Neuronal stem cell (in vitro differentiated cells): ENCODE measurements around the gene PKDREJ.

Source experiments
- DNase-seq: peaks from one replicate; pipeline ENCODE4 v3.0.0-alpha.2; 2013; ENCODE audit warnings: low spot score
- H2AFZ ChIP-seq: one replicate; pipeline ENCODE4 v1.6.1; 2013; ENCODE audit warnings: mild to moderate bottlenecking, low read length, inconsistent platforms
- H2AK5ac ChIP-seq: 2 replicates; pipeline ENCODE4 v1.6.1; 2013; ENCODE audit warnings: low read depth, mild to moderate bottlenecking, inconsistent platforms, low read length, moderate library complexity, mixed read lengths
- H2BK120ac ChIP-seq: 2 replicates; pipeline ENCODE4 v1.6.1; 2013; ENCODE audit warnings: low read depth, mild to moderate bottlenecking, inconsistent platforms, low read length, moderate library complexity, mixed read lengths
- H2BK12ac ChIP-seq: one replicate; pipeline ENCODE4 v1.6.1; 2013; ENCODE audit warnings: low read length, inconsistent platforms
- H2BK15ac ChIP-seq: 2 replicates; pipeline ENCODE4 v1.6.1; 2013; ENCODE audit warnings: mild to moderate bottlenecking, low read length, inconsistent platforms, mixed read lengths
- H2BK5ac ChIP-seq: one replicate; pipeline ENCODE4 v1.6.1; 2013; ENCODE audit warnings: inconsistent platforms, mild to moderate bottlenecking, low read length, moderate library complexity
- H3K14ac ChIP-seq: one replicate; pipeline ENCODE4 v1.6.1; 2013; ENCODE audit warnings: low read length, inconsistent platforms
- H3K18ac ChIP-seq: 2 replicates; pipeline ENCODE4 v1.6.1; 2013; ENCODE audit warnings: low read length, inconsistent platforms
- H3K23ac ChIP-seq: 2 replicates; pipeline ENCODE4 v1.6.1; 2013; ENCODE audit warnings: low read depth, mild to moderate bottlenecking, mixed read lengths, low read length, inconsistent platforms; ENCODE audit not compliant: poor library complexity
- H3K27ac ChIP-seq: replicated peaks from 3 replicates; pipeline ENCODE4 v1.5.1; 2013; ENCODE audit warnings: low read length, inconsistent platforms
- H3K27me3 ChIP-seq, 3 experiments: 2 replicates each; pipeline ENCODE4 v1.6.1; 2013; ENCODE audit warnings: low read length in 3 of 3, mild to moderate bottlenecking in 2 of 3, inconsistent platforms in 1 of 3, low read depth in 1 of 3, mixed read lengths in 1 of 3, moderate library complexity in 1 of 3; ENCODE audit not compliant: control insufficient read depth in 3 of 3, insufficient read depth in 3 of 3
- H3K36me3 ChIP-seq, 2 donors: replicated peaks in 1 of 2; 2 replicates each; pipeline ENCODE4 v1.6.1; 2013; ENCODE audit warnings: low read length in 2 of 2; ENCODE audit not compliant: control insufficient read depth in 2 of 2, insufficient read depth in 2 of 2
- H3K4ac ChIP-seq: 2 replicates; pipeline ENCODE4 v1.6.1; 2013; ENCODE audit warnings: inconsistent platforms, mild to moderate bottlenecking, low read length, moderate library complexity
- H3K4me1 ChIP-seq, 2 donors: 1 replicate in 1 of 2; 2 replicates in 1 of 2; pipeline ENCODE4 v1.6.1; 2013; ENCODE audit warnings: low read length in 2 of 2, low read depth in 1 of 2; ENCODE audit not compliant: control insufficient read depth in 2 of 2, insufficient read depth in 1 of 2
- H3K4me2 ChIP-seq: one replicate; pipeline ENCODE4 v1.6.1; 2013; ENCODE audit warnings: mild to moderate bottlenecking, low read length, inconsistent platforms; ENCODE audit not compliant: insufficient read depth, poor library complexity, severe bottlenecking
- H3K4me3 ChIP-seq, 2 donors: 2 replicates each; pipeline ENCODE4 v1.5.1; 2013; ENCODE audit warnings: low read length in 2 of 2, mild to moderate bottlenecking in 2 of 2, inconsistent platforms in 1 of 2, moderate library complexity in 1 of 2
- H3K79me1 ChIP-seq: one replicate; pipeline ENCODE4 v1.6.1; 2013; ENCODE audit warnings: low read depth, mild to moderate bottlenecking, inconsistent platforms, low read length, moderate library complexity
- H3K9ac ChIP-seq: one replicate; pipeline ENCODE4 v1.6.1; 2013; ENCODE audit warnings: mild to moderate bottlenecking, low read depth, low read length, inconsistent platforms; ENCODE audit not compliant: poor library complexity
- H3K9me3 ChIP-seq, 2 donors: replicated peaks in 1 of 2; 2 replicates each; pipeline versions ENCODE3 to v1.6.1; 2013; ENCODE audit warnings: low read length in 2 of 2, mild to moderate bottlenecking in 2 of 2, inconsistent platforms in 1 of 2, low read depth in 1 of 2, mixed read lengths in 1 of 2, moderate library complexity in 1 of 2; ENCODE audit not compliant: control insufficient read depth in 2 of 2, insufficient read depth in 1 of 2
- H4K8ac ChIP-seq: one replicate; pipeline ENCODE4 v1.6.1; 2013; ENCODE audit warnings: low read depth, mild to moderate bottlenecking, inconsistent platforms, low read length, moderate library complexity
- H4K91ac ChIP-seq: one replicate; pipeline ENCODE4 v1.6.1; 2013; ENCODE audit warnings: low read length, low read depth, mild to moderate bottlenecking, inconsistent platforms; ENCODE audit not compliant: poor library complexity
- WGBS, 2 donors: extraction: QIAGEN DNeasy Blood & Tissue Kit; methylation state at CpG; one replicate each; pipeline ENCODE4 v1.1.7; 2013; ENCODE audit warnings: missing lambda C conversion rate in 2 of 2, mixed read lengths in 1 of 2; ENCODE audit not compliant: insufficient read length in 2 of 2, insufficient replicate concordance in 1 of 2; ENCODE audit errors: extremely low coverage in 2 of 2; 5-methylcytosine and 5-hydroxymethylcytosine counted together

The PKDREJ gene

DNA sequence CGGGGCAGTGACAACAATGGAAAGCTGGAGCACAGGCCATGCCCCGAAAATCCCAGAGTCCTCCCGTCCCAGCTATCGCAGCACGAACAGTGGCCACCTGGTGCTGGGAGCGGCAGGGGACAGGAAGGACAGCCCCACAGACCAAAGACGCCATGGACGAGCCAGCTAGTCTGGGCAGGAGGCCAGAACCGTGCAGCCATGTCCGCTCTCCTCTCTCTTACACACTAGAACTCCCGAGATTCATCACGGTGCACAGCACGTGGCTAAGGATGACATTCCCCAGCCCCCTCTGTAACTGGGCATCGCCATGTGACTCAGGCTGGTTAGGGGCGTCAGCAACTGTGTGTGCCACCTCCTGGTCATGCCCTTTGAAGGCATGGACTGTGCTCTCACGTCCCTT is 17.6 kb downstream of the PKDREJ start:
- Histone ChIP-seq H2BK15ac (no peak overlapping the region), H3K27ac (no peak overlapping the region), H2BK12ac (no peak overlapping the region), H4K91ac (no peak overlapping the region), H3K18ac (no peak overlapping the region), H3K4me2 (no peak overlapping the region), H2AK5ac (no peak overlapping the region), H2BK120ac (no peak overlapping the region), H3K9me3 (no peaks in the 10 kb centered on the region), H3K4me1 (peaks cover 0 to 2% of the 10 kb centered on the region in 2 donors), H2BK5ac (no peak overlapping the region), H3K79me1 (peaks cover 3% of the 10 kb centered on the region), H3K14ac (no peak overlapping the region), H3K23ac (peak overlapping the region; percentile 1), H3K36me3 (peaks cover 2 to 22% of the 10 kb centered on the region in 2 donors), H3K4ac (no peak overlapping the region), H2AFZ (no peak overlapping the region), H3K27me3 (no peaks in the 10 kb centered on the region), H4K8ac (no peak overlapping the region), H3K4me3 (no peak overlapping the region), H3K9ac (no peak overlapping the region)
- no peak for DNase-seq
- WGBS, 2 donors, result no CpG with 5 or more reads among the region's 16 CpGs

DNA sequence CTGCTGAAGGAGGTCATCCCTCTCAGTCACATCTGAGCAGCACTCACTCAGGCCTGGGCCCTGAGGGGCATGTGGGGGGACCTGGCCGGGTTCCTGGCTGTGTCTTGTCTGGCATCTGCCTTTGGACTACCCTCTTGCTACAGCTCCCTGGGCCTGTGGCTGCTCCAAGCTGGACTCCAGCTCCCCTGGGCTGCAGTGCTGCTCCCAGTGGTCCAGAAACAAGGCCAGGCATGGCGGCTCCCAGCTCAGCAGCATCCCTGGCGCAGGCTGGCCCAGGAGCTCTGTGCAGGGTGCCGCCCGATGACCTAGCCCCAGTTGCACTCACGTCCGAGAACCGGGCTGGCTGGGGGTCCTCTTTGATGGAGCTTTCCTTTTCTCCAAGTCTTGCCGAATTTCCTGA is 18.4 kb downstream of the PKDREJ start:
- Histone ChIP-seq H2AFZ (no peak overlapping the region), H2BK12ac (no peak overlapping the region), H2BK15ac (no peak overlapping the region)

DNA sequence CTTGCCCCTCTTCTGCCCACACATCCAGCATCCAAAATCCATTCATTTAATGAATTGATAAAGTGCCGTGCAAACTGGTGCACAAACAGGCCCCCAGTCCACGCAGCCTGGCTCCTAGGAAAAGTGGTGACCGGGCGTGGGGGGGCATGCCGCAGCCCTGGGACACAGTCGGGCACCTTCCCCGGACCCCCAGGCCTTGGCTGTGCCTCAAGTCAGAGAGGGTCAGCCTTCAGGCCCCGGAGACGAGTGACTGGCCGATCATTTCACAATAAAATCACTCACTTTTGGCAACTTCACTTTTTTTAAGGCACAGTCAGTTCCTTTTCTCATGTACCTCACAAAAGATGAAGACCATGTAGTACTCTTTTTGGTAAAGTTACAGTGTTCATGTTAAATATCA is 21.1 kb downstream of the PKDREJ start:
- Histone ChIP-seq H3K4me3 (no peak overlapping the region), H3K79me1 (peaks cover 1% of the 10 kb centered on the region), H2BK15ac (no peak overlapping the region), H2BK5ac (no peak overlapping the region), H3K18ac (no peak overlapping the region), H3K4me1 (no peaks in the 10 kb centered on the region), H4K8ac (no peak overlapping the region), H4K91ac (no peak overlapping the region), H3K14ac (no peak overlapping the region), H3K27ac (no peak overlapping the region), H2AK5ac (no peak overlapping the region), H3K23ac (no peak overlapping the region), H3K9ac (no peak overlapping the region), H3K9me3 (no peaks in the 10 kb centered on the region), H3K4me2 (no peak overlapping the region), H3K4ac (no peak overlapping the region), H3K36me3 (peaks cover 2 to 20% of the 10 kb centered on the region in 2 donors), H2AFZ (no peak overlapping the region), H3K27me3 (no peaks in the 10 kb centered on the region), H2BK120ac (no peak overlapping the region), H2BK12ac (no peak overlapping the region)
- no peak for DNase-seq
- no CpG with 5 or more reads among the region's 10 CpGs for WGBS, 2 donors

More for the DNA sequence above, 18.4 kb downstream of the PKDREJ start:
- H3K4me2 ChIP-seq, result no peak overlapping the region
- no peak overlapping the region for H2AK5ac ChIP-seq
- WGBS, 2 donors, result no CpG with 5 or more reads among the region's 9 CpGs
- no peak overlapping the region for H3K4me3 ChIP-seq
- H3K4ac ChIP-seq, result no peak overlapping the region
- H3K4me1 ChIP-seq, result peaks cover 0 to 2% of the 10 kb centered on the region in 2 donors
- H3K9ac ChIP-seq, result no peak overlapping the region
- H3K27me3 ChIP-seq, result no peaks in the 10 kb centered on the region
- H3K36me3 ChIP-seq, result peaks cover 2 to 22% of the 10 kb centered on the region in 2 donors
- H3K9me3 ChIP-seq, result no peaks in the 10 kb centered on the region
- no peak overlapping the region for H4K8ac ChIP-seq
- no peak overlapping the region for H3K27ac ChIP-seq
- no peak overlapping the region for H2BK120ac ChIP-seq
- H3K23ac ChIP-seq, result no peak overlapping the region
- H2BK5ac ChIP-seq, result no peak overlapping the region
- no peak for DNase-seq
- no peak overlapping the region for H3K18ac ChIP-seq
- no peak overlapping the region for H4K91ac ChIP-seq
- H3K14ac ChIP-seq, result no peak overlapping the region
- H3K79me1 ChIP-seq, result peaks cover 2% of the 10 kb centered on the region

DNA sequence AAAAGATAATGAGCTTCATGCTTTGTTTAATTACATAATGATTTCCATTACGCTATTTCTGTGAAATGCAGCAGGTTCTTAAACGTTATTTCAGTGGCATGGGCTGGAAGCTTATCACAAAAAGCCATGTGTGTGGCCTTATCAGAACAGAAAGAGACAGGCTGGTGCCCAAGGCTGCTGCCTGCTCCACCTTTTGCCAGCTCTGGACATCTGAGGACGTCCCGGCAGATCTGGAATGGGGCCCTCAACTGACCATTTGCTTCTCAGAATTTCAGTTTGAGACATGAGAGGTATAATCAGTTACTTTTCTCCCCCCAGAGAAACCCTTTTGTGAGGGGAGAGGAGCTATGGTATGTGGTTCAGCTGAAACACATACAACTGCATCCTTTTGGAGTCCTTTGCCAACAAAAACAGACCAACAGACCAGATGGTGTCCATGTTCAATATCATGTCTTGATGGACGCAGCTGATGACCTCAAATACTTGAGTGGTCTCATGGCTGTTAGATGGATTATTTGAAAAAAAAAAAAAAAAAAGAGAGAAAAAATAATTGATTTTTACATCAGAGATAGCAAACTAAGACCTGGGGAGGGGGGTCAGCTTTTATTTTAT is 21.6 kb downstream of the PKDREJ start:
- WGBS, 2 donors, result no CpG with 5 or more reads among the region's 5 CpGs

More for the DNA sequence above, 21.6 kb downstream of the PKDREJ start:
- Histone ChIP-seq H3K27ac (no peak overlapping the region), H2BK15ac (no peak overlapping the region), H2BK120ac (no peak overlapping the region), H2AFZ (no peak overlapping the region), H3K27me3 (no peaks in the 10 kb centered on the region), H2BK12ac (no peak overlapping the region), H3K79me1 (peaks cover 1% of the 10 kb centered on the region), H3K36me3 (peaks cover 2 to 17% of the 10 kb centered on the region in 2 donors), H3K14ac (no peak overlapping the region), H3K4me2 (no peak overlapping the region), H3K23ac (no peak overlapping the region), H4K91ac (no peak overlapping the region), H3K18ac (no peak overlapping the region), H2BK5ac (no peak overlapping the region), H4K8ac (no peak overlapping the region), H3K9me3 (no peaks in the 10 kb centered on the region), H3K9ac (no peak overlapping the region), H3K4me3 (no peak overlapping the region), H3K4ac (no peak overlapping the region), H3K4me1 (no peaks in the 10 kb centered on the region), H2AK5ac (no peak overlapping the region)
- DNase-seq, result no peak
